ENCODE measurements around the gene SLC6A12. TPM values are rescaled to one million over a fixed set of nuclear protein-coding genes. Genes with fewer than 3 reads are reported as not detected.

The SLC6A12 gene
- polyA plus RNA-seq, 1 donor from 2014 or later: 0.15 TPM

GRCh38 chr12:170371-171225 lies 43.4 kb downstream of the SLC6A12 start:
- Histone ChIP-seq H3K27ac (ENCODE audit: low read length) (no peak overlapping the region), H3K79me2 (replicated peaks; ENCODE audit: insufficient read depth, low read length) (no peaks in the 10 kb centered on the region), H2AFZ (ENCODE audit: low read depth, low read length) (no peak overlapping the region), H3K4me3 (ENCODE audit: low read length) (no peak overlapping the region), H3F3A (ENCODE audit: insufficient read depth, low read length, poor library complexity, severe bottlenecking) (no peaks in the 10 kb centered on the region), H3K9me2 (ENCODE audit: insufficient read depth, low read length) (no peaks in the 10 kb centered on the region), H3K9ac (ENCODE audit: low read length) (no peak overlapping the region), H3K4me2 (ENCODE audit: low read length) (no peak overlapping the region), H4K20me1 (ENCODE audit: insufficient read depth) (no peaks in the 10 kb centered on the region), H3K36me3 (ENCODE audit: insufficient read depth, low read length) (no peaks in the 10 kb centered on the region), H3K27me3 (ENCODE audit: insufficient read depth, low read depth, low read length) (no peaks in the 10 kb centered on the region), H3K9me3 (ENCODE audit: low read length) (no peaks in the 10 kb centered on the region)
- TF ChIP-seq TAF1 (IDR thresholded peaks at IDR 0.05; ENCODE audit: low read depth): no peak
- TF ChIP-seq REST (IDR thresholded peaks at IDR 0.05; ENCODE audit: borderline replicate concordance): no peak
- TF ChIP-seq SMC3 (conservative IDR thresholded peaks at IDR 0.05; ENCODE audit: poor library complexity): no peak
- no peak for TF ChIP-seq EZH2 (IDR thresholded peaks at IDR 0.05; ENCODE audit: borderline replicate concordance, insufficient read depth, low read length, poor library complexity, severe bottlenecking)

DNA sequence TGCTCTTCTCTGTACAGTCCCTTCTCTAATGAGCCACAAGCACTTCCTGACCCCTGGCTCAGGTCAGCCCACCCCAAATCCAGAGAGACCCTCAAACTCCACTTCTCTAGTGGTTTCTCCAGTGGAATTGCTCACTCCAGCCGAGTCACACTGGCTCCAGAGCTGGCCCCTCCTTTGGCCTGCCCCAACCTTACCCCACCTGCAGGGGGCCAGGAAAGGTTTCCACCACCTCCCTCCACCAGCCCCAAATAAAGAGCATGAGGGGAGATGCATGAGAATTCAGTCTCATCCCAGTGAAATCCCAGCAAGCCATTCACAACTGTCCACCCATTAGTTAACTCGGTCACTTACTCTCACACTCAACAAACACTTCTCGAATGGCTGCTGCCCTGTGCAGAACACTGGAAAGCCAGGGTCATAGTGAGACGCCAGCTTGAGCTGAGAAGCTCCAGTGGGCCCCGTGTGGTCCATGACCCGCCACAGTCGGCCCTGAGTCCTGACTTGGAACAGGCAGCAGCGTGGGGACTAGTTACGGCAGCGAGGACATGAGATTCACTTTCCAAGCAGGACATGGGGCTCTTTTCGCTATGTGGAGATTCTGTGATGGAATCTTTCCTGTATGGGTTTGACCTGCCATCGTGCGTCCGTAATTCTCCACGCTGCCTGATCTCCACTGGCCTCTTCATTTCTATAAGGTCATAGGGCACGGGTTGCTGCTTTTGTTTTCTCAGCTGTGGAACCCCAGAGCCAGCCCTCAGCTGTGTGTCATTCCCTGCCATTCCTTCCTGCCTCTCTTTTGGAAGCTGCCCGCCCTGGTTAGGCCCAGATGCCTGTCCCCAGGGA lies 44.2 kb downstream of the SLC6A12 start:
- H3K4me3 ChIP-seq (ENCODE audit: low read length): no peak overlapping the region
- H3K9ac ChIP-seq (ENCODE audit: low read length): no peak overlapping the region
- no peaks in the 10 kb centered on the region for H3K36me3 ChIP-seq (ENCODE audit: insufficient read depth, low read length)
- H3K9me3 ChIP-seq (ENCODE audit: low read length): no peaks in the 10 kb centered on the region
- H3K27me3 ChIP-seq (ENCODE audit: insufficient read depth, low read depth, low read length): no peaks in the 10 kb centered on the region
- H3F3A ChIP-seq (ENCODE audit: insufficient read depth, low read length, poor library complexity, severe bottlenecking): no peaks in the 10 kb centered on the region
- H3K79me2 ChIP-seq (replicated peaks; ENCODE audit: insufficient read depth, low read length): no peaks in the 10 kb centered on the region
- no peak overlapping the region for H2AFZ ChIP-seq (ENCODE audit: low read depth, low read length)
- H4K20me1 ChIP-seq (ENCODE audit: insufficient read depth): no peaks in the 10 kb centered on the region
- no peaks in the 10 kb centered on the region for H3K9me2 ChIP-seq (ENCODE audit: insufficient read depth, low read length)
- H3K4me2 ChIP-seq (ENCODE audit: low read length): no peak overlapping the region
- TF ChIP-seq SMC3 (conservative IDR thresholded peaks at IDR 0.05; ENCODE audit: poor library complexity): no peak
- TF ChIP-seq TAF1 (IDR thresholded peaks at IDR 0.05; ENCODE audit: low read depth): no peak
- no peak for TF ChIP-seq RAD21 (conservative IDR thresholded peaks at IDR 0.05)
- no peak for TF ChIP-seq EP300 (conservative IDR thresholded peaks at IDR 0.05; ENCODE audit: poor library complexity, severe bottlenecking)
- TF ChIP-seq EZH2 (IDR thresholded peaks at IDR 0.05; ENCODE audit: borderline replicate concordance, insufficient read depth, low read length, poor library complexity, severe bottlenecking): no peak
- TF ChIP-seq REST (IDR thresholded peaks at IDR 0.05; ENCODE audit: borderline replicate concordance): no peak
- TF ChIP-seq MXI1 (conservative IDR thresholded peaks at IDR 0.05; ENCODE audit: poor library complexity, severe bottlenecking): no peak
- no peak for TF ChIP-seq POLR2AphosphoS5 (IDR thresholded peaks at IDR 0.05)
- TF ChIP-seq, protein P1, sequence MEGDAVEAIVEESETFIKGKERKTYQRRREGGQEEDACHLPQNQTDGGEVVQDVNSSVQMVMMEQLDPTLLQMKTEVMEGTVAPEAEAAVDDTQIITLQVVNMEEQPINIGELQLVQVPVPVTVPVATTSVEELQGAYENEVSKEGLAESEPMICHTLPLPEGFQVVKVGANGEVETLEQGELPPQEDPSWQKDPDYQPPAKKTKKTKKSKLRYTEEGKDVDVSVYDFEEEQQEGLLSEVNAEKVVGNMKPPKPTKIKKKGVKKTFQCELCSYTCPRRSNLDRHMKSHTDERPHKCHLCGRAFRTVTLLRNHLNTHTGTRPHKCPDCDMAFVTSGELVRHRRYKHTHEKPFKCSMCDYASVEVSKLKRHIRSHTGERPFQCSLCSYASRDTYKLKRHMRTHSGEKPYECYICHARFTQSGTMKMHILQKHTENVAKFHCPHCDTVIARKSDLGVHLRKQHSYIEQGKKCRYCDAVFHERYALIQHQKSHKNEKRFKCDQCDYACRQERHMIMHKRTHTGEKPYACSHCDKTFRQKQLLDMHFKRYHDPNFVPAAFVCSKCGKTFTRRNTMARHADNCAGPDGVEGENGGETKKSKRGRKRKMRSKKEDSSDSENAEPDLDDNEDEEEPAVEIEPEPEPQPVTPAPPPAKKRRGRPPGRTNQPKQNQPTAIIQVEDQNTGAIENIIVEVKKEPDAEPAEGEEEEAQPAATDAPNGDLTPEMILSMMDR (IDR thresholded peaks at IDR 0.05; ENCODE audit: poor library complexity, severe bottlenecking): no peak
- H3K27ac ChIP-seq (ENCODE audit: low read length): no peak overlapping the region
